ENCODE data around the gene FER.

GRCh38 chr5:108801776-108802175 lies 54.1 kb downstream of the FER start:
- TF ChIP-seq CTCF (IDR thresholded peaks at IDR 0.05) (no peak), POLR2A (IDR thresholded peaks at IDR 0.05) (no peak)
